Measurements from ENCODE around the gene WNT8A.

- TF ChIP-seq SUZ12 (IDR thresholded peaks at IDR 0.05; ENCODE audit: extremely low read depth, insufficient read depth, insufficient read length) (no peak), YY1 (IDR thresholded peaks at IDR 0.05; ENCODE audit: insufficient read depth, insufficient read length) (no peak), ZNF274 (IDR thresholded peaks at IDR 0.05; ENCODE audit: low read depth, low read length) (no peak)
Observed at GRCh38 chr5:138053554-138053953, 30.3 kb upstream of the WNT8A start.

All from NT2/D1 (cell line).